ENCODE data around the gene LRRC4C.

- TF ChIP-seq CTCF (IDR thresholded peaks at IDR 0.05) (no peak), EP300 (IDR thresholded peaks at IDR 0.05) (no peak), POLR2A (IDR thresholded peaks at IDR 0.05) (no peak)
Measured at GRCh38 chr11:41346042-41346441, 113.4 kb downstream of the LRRC4C start.
